ENCODE data around the gene NIPSNAP2.

DNA sequence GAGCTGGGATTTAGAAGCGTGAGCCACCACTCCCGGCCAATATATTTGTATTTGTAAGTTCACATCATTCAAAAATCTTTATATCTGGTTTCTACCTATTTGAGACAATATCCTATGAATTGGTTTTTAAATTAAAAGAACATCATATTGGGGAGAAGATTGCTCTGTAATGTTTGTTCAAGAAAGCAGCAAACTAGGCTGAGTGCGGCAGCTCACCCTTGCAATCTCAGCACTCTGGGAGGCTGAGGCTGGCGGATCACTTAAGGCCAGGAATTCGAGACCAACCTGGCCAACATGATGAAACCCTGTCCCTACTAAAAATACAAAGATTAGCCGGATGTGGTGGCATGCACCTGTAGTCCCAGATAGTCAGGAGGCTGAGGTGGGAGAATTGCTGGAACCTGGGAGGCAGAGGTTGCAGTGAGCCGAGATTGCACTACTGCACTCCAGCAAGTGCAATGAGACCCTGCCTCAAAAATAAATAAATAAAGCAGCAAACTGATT lies 9.4 kb downstream of the NIPSNAP2 start:
- TF ChIP-seq, protein P1, sequence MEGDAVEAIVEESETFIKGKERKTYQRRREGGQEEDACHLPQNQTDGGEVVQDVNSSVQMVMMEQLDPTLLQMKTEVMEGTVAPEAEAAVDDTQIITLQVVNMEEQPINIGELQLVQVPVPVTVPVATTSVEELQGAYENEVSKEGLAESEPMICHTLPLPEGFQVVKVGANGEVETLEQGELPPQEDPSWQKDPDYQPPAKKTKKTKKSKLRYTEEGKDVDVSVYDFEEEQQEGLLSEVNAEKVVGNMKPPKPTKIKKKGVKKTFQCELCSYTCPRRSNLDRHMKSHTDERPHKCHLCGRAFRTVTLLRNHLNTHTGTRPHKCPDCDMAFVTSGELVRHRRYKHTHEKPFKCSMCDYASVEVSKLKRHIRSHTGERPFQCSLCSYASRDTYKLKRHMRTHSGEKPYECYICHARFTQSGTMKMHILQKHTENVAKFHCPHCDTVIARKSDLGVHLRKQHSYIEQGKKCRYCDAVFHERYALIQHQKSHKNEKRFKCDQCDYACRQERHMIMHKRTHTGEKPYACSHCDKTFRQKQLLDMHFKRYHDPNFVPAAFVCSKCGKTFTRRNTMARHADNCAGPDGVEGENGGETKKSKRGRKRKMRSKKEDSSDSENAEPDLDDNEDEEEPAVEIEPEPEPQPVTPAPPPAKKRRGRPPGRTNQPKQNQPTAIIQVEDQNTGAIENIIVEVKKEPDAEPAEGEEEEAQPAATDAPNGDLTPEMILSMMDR (IDR thresholded peaks at IDR 0.05), result no peak
- no peak for TF ChIP-seq POLR2A (IDR thresholded peaks at IDR 0.05)

Measured in upper lobe of left lung (tissue), 4 donors.